Activated T-helper 1 cell treated with anti-CD3 and anti-CD28 coated beads, Interleukin-12 subunit alpha, Interleukin-12 subunit beta, Interleukin-2, Interleukin-4 antibody, amounts not matched to agents 30 ng/mL and 10 ng/mL and 1 ng/mL, durations not matched to agents 14 hours and 24 hours and 36 hours (primary cell): ENCODE measurements around the gene CDIPT. TPM values are rescaled to one million over a fixed set of nuclear protein-coding genes. Genes with fewer than 3 reads are reported as not detected.
"Not testable (repeated sequence)": the region's sequence is repeated elsewhere in the genome, so short reads cannot be mapped to it uniquely, and the experiment has no call there.

ENCODE experiments used
- DNase-seq: peaks from one replicate; pipeline ENCODE4 v3.0.0; 2021; ENCODE audit warnings: low spot score
- H3K27ac Mint-ChIP-seq: one replicate; pipeline ENCODE4 v1.8.0; 2021; ENCODE audit warnings: mild to moderate bottlenecking, mixed read lengths
- H3K27me3 Mint-ChIP-seq: one replicate; pipeline ENCODE4 v1.8.0; 2022; ENCODE audit warnings: mild to moderate bottlenecking, moderate library complexity, mixed read lengths; ENCODE audit not compliant: insufficient read depth
- H3K36me3 Mint-ChIP-seq: one replicate; pipeline ENCODE4 v1.8.0; 2021; ENCODE audit warnings: low read depth, mixed read lengths
- H3K4me1 Mint-ChIP-seq: one replicate; pipeline ENCODE4 v1.8.0; 2021; ENCODE audit warnings: low read depth, mixed read lengths
- H3K4me3 Mint-ChIP-seq: one replicate; pipeline ENCODE4 v1.8.0; 2021; ENCODE audit warnings: mild to moderate bottlenecking, moderate library complexity, mixed read lengths
- H3K9me3 Mint-ChIP-seq: one replicate; pipeline ENCODE4 v1.8.0; 2021; ENCODE audit warnings: mixed read lengths
- intact Hi-C: fragments of 100-400 bp; cut with micrococcal nuclease; formaldehyde crosslinking; loops from one replicate; pipeline ENCODE4 v1.15.1; 2024
- total RNA-seq: library from RNA; stranded (reverse); gene quantifications from 2 replicates; pipeline ENCODE4 v1.2.3, GENCODE V29; 2022

CDIPT gene
- total RNA-seq, 1 donor from 2014 or later, result 85.5 TPM

GRCh38 chr16:29891525-29892457, 28.8 kb upstream of the CDIPT start:
- intact Hi-C loops, result no loop called here
- no peak for DNase-seq
- no peaks in the 10 kb centered on the region for H3K9me3 Mint-ChIP-seq
- H3K27me3 Mint-ChIP-seq, result peaks cover 13% of the 10 kb centered on the region
- H3K36me3 Mint-ChIP-seq, result no peaks in the 10 kb centered on the region
- no peak overlapping the region for H3K27ac Mint-ChIP-seq
- no peak overlapping the region for H3K4me3 Mint-ChIP-seq
- no peaks in the 10 kb centered on the region for H3K4me1 Mint-ChIP-seq

GRCh38 chr16:29889372-29889771, 26.3 kb upstream of the CDIPT start:
- DNase-seq, H3K27ac Mint-ChIP-seq, H3K27me3 Mint-ChIP-seq, H3K36me3 Mint-ChIP-seq, H3K4me1 Mint-ChIP-seq, H3K4me3 Mint-ChIP-seq, intact Hi-C loops, H3K9me3 Mint-ChIP-seq: not testable (repeated sequence)

- Mint-ChIP-seq H3K4me3 (no peak overlapping the region), H3K4me1 (no peaks in the 10 kb centered on the region), H3K27me3 (peaks cover 3% of the 10 kb centered on the region), H3K27ac (no peak overlapping the region), H3K9me3 (no peaks in the 10 kb centered on the region), H3K36me3 (no peaks in the 10 kb centered on the region)
- no peak for DNase-seq
- intact Hi-C loops, result no loop called here
Measured at GRCh38 chr16:29883987-29884386, 21.0 kb upstream of the CDIPT start.

- Mint-ChIP-seq H3K27ac (no peak overlapping the region), H3K4me3 (no peak overlapping the region), H3K9me3 (no peaks in the 10 kb centered on the region), H3K27me3 (peaks cover 21% of the 10 kb centered on the region), H3K4me1 (peaks cover 11% of the 10 kb centered on the region), H3K36me3 (no peaks in the 10 kb centered on the region)
- intact Hi-C loops, result no loop called here
- DNase-seq, result no peak
Measured at GRCh38 chr16:29881050-29881449, 18.0 kb upstream of the CDIPT start.

- Mint-ChIP-seq H3K4me3 (no peak overlapping the region), H3K27me3 (peaks cover 28% of the 10 kb centered on the region), H3K9me3 (no peaks in the 10 kb centered on the region), H3K27ac (no peak overlapping the region), H3K36me3 (no peaks in the 10 kb centered on the region), H3K4me1 (peaks cover 14% of the 10 kb centered on the region)
- DNase-seq, result no peak
- intact Hi-C loops, result no loop called here
Measured at GRCh38 chr16:29878172-29878571, 15.1 kb upstream of the CDIPT start.

- Mint-ChIP-seq H3K4me3 (peak overlapping the region; percentile 46), H3K9me3 (no peaks in the 10 kb centered on the region), H3K4me1 (peaks cover 14% of the 10 kb centered on the region), H3K36me3 (no peaks in the 10 kb centered on the region), H3K27me3 (peaks cover 28% of the 10 kb centered on the region), H3K27ac (no peak overlapping the region)
- DNase-seq, result peak; percentile 59
- intact Hi-C loops, result loop anchor here (1.0 kb wide), 2 partner anchors 14 to 49 kb away; partner anchors contain the start of genes CDIPT and KCTD13
Measured at GRCh38 chr16:29877266-29877961, 14.4 kb upstream of the CDIPT start.

GRCh38 chr16:29876594-29877249, 13.7 kb upstream of the CDIPT start:
- Mint-ChIP-seq H3K4me1 (peaks cover 14% of the 10 kb centered on the region), H3K36me3 (no peaks in the 10 kb centered on the region), H3K9me3 (no peaks in the 10 kb centered on the region), H3K27me3 (peaks cover 28% of the 10 kb centered on the region), H3K4me3 (peak overlapping the region; percentile 72), H3K27ac (no peak overlapping the region)
- DNase-seq, result no peak
- intact Hi-C loops, result loop anchor here (1.0 kb wide), 3 partner anchors 13 to 50 kb away; partner anchors contain the start of genes ASPHD1, CDIPT and KCTD13

- H3K27ac Mint-ChIP-seq, result no peak overlapping the region
- H3K36me3 Mint-ChIP-seq, result no peaks in the 10 kb centered on the region
- peaks cover 14% of the 10 kb centered on the region for H3K4me1 Mint-ChIP-seq
- H3K4me3 Mint-ChIP-seq, result peak overlapping the region; percentile 72
- no peak for DNase-seq
- intact Hi-C loops, result loop anchor here (1.0 kb wide), 1 partner anchor 24 kb away; the partner anchor contains the start of gene ASPHD1
- peaks cover 28% of the 10 kb centered on the region for H3K27me3 Mint-ChIP-seq
- H3K9me3 Mint-ChIP-seq, result no peaks in the 10 kb centered on the region
Measured at GRCh38 chr16:29876217-29876593, 13.2 kb upstream of the CDIPT start.

- Mint-ChIP-seq H3K36me3 (no peaks in the 10 kb centered on the region), H3K9me3 (no peaks in the 10 kb centered on the region), H3K27ac (no peak overlapping the region), H3K27me3 (peaks cover 28% of the 10 kb centered on the region), H3K4me3 (no peak overlapping the region), H3K4me1 (peaks cover 14% of the 10 kb centered on the region)
- intact Hi-C loops, result no loop called here
- no peak for DNase-seq
Measured at GRCh38 chr16:29875206-29875605, 12.2 kb upstream of the CDIPT start.

- no peak overlapping the region for H3K4me3 Mint-ChIP-seq
- H3K27ac Mint-ChIP-seq, result no peak overlapping the region
- H3K4me1 Mint-ChIP-seq, result peaks cover 14% of the 10 kb centered on the region
- DNase-seq, result no peak
- H3K27me3 Mint-ChIP-seq, result peaks cover 23% of the 10 kb centered on the region
- H3K9me3 Mint-ChIP-seq, result no peaks in the 10 kb centered on the region
- intact Hi-C loops, result no loop called here
- no peaks in the 10 kb centered on the region for H3K36me3 Mint-ChIP-seq
Measured at GRCh38 chr16:29873319-29873718, 10.3 kb upstream of the CDIPT start.

GRCh38 chr16:29871822-29872546, 9.0 kb upstream of the CDIPT start:
- intact Hi-C loops, result no loop called here
- Mint-ChIP-seq H3K27me3 (peaks cover 12% of the 10 kb centered on the region), H3K4me1 (peaks cover 8% of the 10 kb centered on the region), H3K9me3 (no peaks in the 10 kb centered on the region), H3K27ac (no peak overlapping the region), H3K4me3 (no peak overlapping the region), H3K36me3 (no peaks in the 10 kb centered on the region)
- no peak for DNase-seq

GRCh38 chr16:29869067-29869466, 6.0 kb upstream of the CDIPT start:
- not testable (repeated sequence) for H3K9me3 Mint-ChIP-seq, H3K27me3 Mint-ChIP-seq, H3K4me3 Mint-ChIP-seq, H3K36me3 Mint-ChIP-seq, H3K27ac Mint-ChIP-seq, DNase-seq, H3K4me1 Mint-ChIP-seq
- intact Hi-C loops, result loop anchor here (10.0 kb wide), 1 partner anchor 786 kb away; the partner anchor contains the start of genes FBRS and PRR14
